Central memory CD8-positive, alpha-beta T cell (primary cell): ENCODE results near the gene REXO5.

ENCODE experiments used
- ATAC-seq: fragments of 150-1000 bp; cut with Tn5 transposase; replicated peaks from 2 replicates; pipeline ENCODE4 v1.10.0; 2022; ENCODE audit warnings: mild to moderate bottlenecking, moderate FRiP score, moderate number of reproducible peaks; ENCODE audit not compliant: poor library complexity, severe bottlenecking; ENCODE audit errors: extremely low read depth
- DNase-seq, 2 donors: peaks; one replicate each; pipeline ENCODE4 v3.0.0; 2021; ENCODE audit warnings: low spot score in 2 of 2
- H3K27ac Mint-ChIP-seq: one replicate; pipeline ENCODE4 v1.8.0; 2022; ENCODE audit warnings: low read depth, mild to moderate bottlenecking, moderate library complexity, mixed read lengths
- H3K27me3 Mint-ChIP-seq: one replicate; pipeline ENCODE4 v1.8.0; 2022; ENCODE audit warnings: mixed read lengths
- H3K36me3 Mint-ChIP-seq: one replicate; pipeline ENCODE4 v1.8.0; 2022; ENCODE audit warnings: mild to moderate bottlenecking, moderate library complexity, mixed read lengths; ENCODE audit not compliant: insufficient read depth
- H3K4me1 Mint-ChIP-seq: one replicate; pipeline ENCODE4 v1.8.0; 2022; ENCODE audit warnings: mixed read lengths
- H3K4me3 Mint-ChIP-seq: one replicate; pipeline ENCODE4 v1.8.0; 2022; ENCODE audit warnings: mild to moderate bottlenecking, moderate library complexity, mixed read lengths
- H3K9me3 Mint-ChIP-seq: one replicate; pipeline ENCODE4 v1.8.0; 2022; ENCODE audit warnings: mixed read lengths

Gene REXO5

GRCh38 chr16:20811889-20812439 lies 5.6 kb downstream of the REXO5 start:
- Mint-ChIP-seq H3K4me3 (no peak overlapping the region), H3K27ac (no peak overlapping the region), H3K9me3 (no peaks in the 10 kb centered on the region), H3K36me3 (peaks cover 4% of the 10 kb centered on the region), H3K27me3 (no peaks in the 10 kb centered on the region), H3K4me1 (peaks cover 16% of the 10 kb centered on the region)
- no peak for ATAC-seq
- no peak for DNase-seq

GRCh38 chr16:20812510-20812909 lies 6.2 kb downstream of the REXO5 start:
- H3K27ac Mint-ChIP-seq, result no peak overlapping the region
- no peak for ATAC-seq
- no peaks in the 10 kb centered on the region for H3K9me3 Mint-ChIP-seq
- DNase-seq, result no peak
- peaks cover 16% of the 10 kb centered on the region for H3K4me1 Mint-ChIP-seq
- H3K27me3 Mint-ChIP-seq, result no peaks in the 10 kb centered on the region
- no peak overlapping the region for H3K4me3 Mint-ChIP-seq
- no peaks in the 10 kb centered on the region for H3K36me3 Mint-ChIP-seq

DNA sequence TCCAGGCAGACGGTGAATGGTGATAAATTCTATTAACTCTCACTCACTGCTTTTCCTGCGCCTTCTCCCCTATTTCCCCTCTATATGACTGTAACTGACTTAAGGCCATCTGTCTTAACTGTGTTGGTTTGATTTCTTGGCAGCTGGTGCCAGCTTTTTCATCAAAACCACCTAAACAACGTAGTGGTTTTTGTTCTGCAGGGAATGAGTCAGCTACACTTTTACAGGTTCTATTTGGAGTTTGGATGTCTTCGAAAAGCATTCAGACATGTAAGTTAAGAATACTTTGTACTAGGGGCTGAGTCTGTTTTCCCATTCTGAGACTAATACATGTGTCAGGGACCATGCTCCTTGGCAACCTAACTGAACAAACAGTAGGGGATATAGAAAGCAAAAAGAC lies 8.5 kb downstream of the REXO5 start:
- no peak overlapping the region for H3K27ac Mint-ChIP-seq
- H3K4me3 Mint-ChIP-seq, result no peak overlapping the region
- ATAC-seq, result no peak
- H3K36me3 Mint-ChIP-seq, result no peaks in the 10 kb centered on the region
- H3K9me3 Mint-ChIP-seq, result no peaks in the 10 kb centered on the region
- no peak for DNase-seq
- peaks cover 10% of the 10 kb centered on the region for H3K4me1 Mint-ChIP-seq
- no peaks in the 10 kb centered on the region for H3K27me3 Mint-ChIP-seq

DNA sequence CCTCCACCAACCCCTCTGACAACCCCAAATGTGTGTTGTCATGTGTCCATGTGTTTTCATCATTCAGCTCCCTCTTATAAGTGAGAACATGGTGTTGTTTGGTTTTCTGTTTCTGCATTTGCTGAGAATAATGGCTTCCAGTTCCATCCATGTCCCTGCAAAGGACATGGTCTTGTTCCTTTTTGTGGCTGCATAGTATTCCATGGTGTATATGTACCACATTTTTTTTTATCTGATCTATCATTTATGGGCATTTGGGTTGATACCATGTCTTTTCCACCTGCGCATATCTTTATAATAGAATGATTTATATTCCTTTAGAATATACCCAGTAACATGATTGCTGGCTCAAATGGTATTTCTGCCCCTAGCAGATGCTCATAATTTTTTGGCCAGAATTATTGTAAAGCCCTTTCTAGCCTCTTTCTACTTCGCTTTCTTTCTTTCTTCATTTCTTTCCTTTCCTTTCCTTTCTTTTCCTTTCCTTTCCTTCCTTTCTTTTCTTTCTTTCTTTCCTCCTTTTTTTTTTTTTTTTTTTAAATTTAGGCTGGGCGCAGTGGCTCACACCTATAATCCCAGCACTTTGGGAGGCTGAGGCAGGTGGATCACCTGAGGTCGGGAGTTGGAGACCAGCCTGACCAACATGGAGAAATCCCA lies 12.7 kb downstream of the REXO5 start:
- DNase-seq (no peak), ATAC-seq (no peak)
- H3K36me3 Mint-ChIP-seq, result peaks cover 4% of the 10 kb centered on the region
- peaks cover 10% of the 10 kb centered on the region for H3K4me1 Mint-ChIP-seq
- peak overlapping the region; percentile 84 for H3K27ac Mint-ChIP-seq
- H3K4me3 Mint-ChIP-seq, result no peak overlapping the region
- no peaks in the 10 kb centered on the region for H3K9me3 Mint-ChIP-seq
- H3K27me3 Mint-ChIP-seq, result no peaks in the 10 kb centered on the region

- H3K36me3 Mint-ChIP-seq, result peaks cover 4% of the 10 kb centered on the region
- DNase-seq, result no peak
- H3K27me3 Mint-ChIP-seq, result no peaks in the 10 kb centered on the region
- H3K9me3 Mint-ChIP-seq, result no peaks in the 10 kb centered on the region
- no peak for ATAC-seq
- H3K4me3 Mint-ChIP-seq, result no peak overlapping the region
- no peaks in the 10 kb centered on the region for H3K4me1 Mint-ChIP-seq
- H3K27ac Mint-ChIP-seq, result no peak overlapping the region
Observed at GRCh38 chr16:20821682-20822081, 15.4 kb downstream of the REXO5 start.

DNA sequence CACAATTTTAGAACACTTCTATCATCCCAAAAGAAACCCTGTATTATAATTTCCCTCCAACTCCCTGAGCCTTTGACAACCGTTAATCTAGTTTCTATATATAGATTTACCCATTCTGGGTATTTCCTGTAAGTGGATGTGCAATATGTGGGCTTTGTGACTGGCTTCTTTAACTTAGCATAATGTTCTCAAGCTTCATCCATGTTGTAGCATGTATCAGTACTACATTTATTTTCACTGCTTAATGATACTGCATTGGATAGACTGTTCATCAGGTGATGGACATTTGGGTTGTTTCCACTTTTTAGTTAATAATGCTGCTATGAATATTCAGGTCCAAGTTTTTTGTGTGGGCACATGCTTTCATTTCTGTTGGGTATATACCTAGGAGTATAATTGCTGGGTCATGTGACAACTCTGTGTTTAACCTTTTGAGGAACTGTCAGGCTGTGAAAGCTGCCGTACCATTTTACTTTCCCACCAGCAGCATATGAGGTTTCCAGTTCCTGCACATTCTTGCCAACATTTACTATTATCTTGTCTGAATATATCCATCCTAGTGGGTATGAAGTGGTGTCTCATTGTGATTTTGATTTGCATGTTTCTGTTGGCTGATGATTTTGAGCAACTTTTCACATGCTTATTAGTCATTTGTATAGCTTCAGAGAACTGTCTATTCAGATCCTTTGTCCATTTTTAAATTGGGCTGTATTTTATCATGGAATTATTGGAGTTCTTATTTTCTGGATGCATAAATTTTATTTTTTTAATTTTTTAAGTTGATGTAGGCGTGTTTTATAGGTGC lies 16.4 kb downstream of the REXO5 start:
- H3K27ac Mint-ChIP-seq, result no peak overlapping the region
- no peaks in the 10 kb centered on the region for H3K9me3 Mint-ChIP-seq
- no peaks in the 10 kb centered on the region for H3K27me3 Mint-ChIP-seq
- H3K4me1 Mint-ChIP-seq, result no peaks in the 10 kb centered on the region
- H3K4me3 Mint-ChIP-seq, result no peak overlapping the region
- ATAC-seq (no peak), DNase-seq (no peak)
- peaks cover 4% of the 10 kb centered on the region for H3K36me3 Mint-ChIP-seq

DNA sequence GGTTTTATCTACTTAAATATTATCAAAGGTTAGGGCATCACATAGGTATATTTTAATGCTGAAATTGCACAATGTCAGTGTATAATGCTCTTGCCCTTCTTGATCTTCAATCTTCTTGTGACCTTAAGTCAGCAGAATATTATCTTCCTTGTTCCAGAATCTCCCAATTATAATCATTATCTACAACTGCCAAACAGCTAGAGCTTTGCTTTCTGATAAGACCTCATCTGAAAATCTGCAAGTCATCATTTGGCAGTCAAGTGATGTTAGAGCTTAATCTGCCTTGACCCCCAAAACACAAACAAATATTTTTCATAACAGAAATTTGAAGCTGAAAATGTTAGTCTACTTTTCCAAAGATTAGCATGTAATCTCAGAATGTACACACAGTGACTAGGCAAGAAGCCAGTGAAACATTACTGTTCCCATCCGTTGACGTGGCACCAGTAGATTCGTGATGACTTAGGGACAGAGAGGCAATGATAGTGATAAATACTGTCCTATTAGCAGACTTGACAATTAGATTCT lies 19.8 kb downstream of the REXO5 start:
- no peaks in the 10 kb centered on the region for H3K27me3 Mint-ChIP-seq
- no peaks in the 10 kb centered on the region for H3K36me3 Mint-ChIP-seq
- no peaks in the 10 kb centered on the region for H3K9me3 Mint-ChIP-seq
- ATAC-seq (no peak), DNase-seq (no peak)
- no peak overlapping the region for H3K27ac Mint-ChIP-seq
- no peak overlapping the region for H3K4me3 Mint-ChIP-seq
- H3K4me1 Mint-ChIP-seq, result no peaks in the 10 kb centered on the region

GRCh38 chr16:20829536-20829935 lies 23.2 kb downstream of the REXO5 start:
- no peaks in the 10 kb centered on the region for H3K4me1 Mint-ChIP-seq
- no peaks in the 10 kb centered on the region for H3K27me3 Mint-ChIP-seq
- no peak overlapping the region for H3K4me3 Mint-ChIP-seq
- DNase-seq (no peak), ATAC-seq (no peak)
- no peaks in the 10 kb centered on the region for H3K9me3 Mint-ChIP-seq
- no peak overlapping the region for H3K27ac Mint-ChIP-seq
- no peaks in the 10 kb centered on the region for H3K36me3 Mint-ChIP-seq

DNA sequence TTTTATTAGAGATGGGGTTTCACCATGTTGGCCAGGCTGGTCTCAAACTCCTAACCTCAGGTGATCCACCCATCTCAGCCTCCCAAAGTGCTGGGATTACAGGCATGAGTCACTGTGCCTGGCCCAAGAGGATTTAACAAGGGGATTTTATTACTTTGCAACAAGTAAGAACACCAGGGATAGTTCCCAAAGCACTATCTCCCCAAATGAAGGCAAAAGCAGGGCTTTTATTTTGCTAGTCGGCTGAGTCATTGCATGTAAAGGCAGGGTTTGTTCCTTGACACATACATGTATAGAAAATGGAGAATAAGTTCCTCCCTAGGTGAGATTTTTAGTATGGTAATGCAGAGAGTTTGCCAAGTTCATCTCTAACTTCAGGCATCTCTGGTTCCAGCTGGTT lies 24.0 kb downstream of the REXO5 start:
- Mint-ChIP-seq H3K36me3 (no peaks in the 10 kb centered on the region), H3K4me3 (no peak overlapping the region), H3K27ac (no peak overlapping the region), H3K9me3 (no peaks in the 10 kb centered on the region), H3K27me3 (no peaks in the 10 kb centered on the region), H3K4me1 (no peaks in the 10 kb centered on the region)
- no peak for DNase-seq
- ATAC-seq, result no peak

DNA sequence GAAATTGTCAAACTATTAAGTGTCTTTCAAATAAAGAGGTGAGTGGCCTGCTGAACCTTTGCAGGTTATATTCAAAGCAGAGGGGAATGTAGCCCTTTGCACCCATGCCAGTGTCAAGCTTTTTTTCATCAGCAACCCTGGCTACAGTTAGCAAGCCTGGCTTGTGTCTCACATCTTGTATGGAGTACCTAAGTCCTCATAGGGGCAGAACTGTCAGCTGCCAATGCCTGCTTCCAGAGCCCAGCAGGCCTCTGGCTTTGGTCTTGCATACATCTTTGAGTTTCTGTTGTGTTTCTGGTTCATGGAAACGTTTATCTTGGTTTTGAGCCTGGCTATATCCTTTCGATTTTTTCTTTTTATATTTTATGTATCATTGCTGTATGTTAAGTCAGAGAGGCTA lies 26.8 kb downstream of the REXO5 start:
- ATAC-seq (no peak), DNase-seq (no peak)
- Mint-ChIP-seq H3K27ac (no peak overlapping the region), H3K36me3 (no peaks in the 10 kb centered on the region), H3K4me3 (no peak overlapping the region), H3K9me3 (no peaks in the 10 kb centered on the region), H3K4me1 (no peaks in the 10 kb centered on the region), H3K27me3 (no peaks in the 10 kb centered on the region)

DNA sequence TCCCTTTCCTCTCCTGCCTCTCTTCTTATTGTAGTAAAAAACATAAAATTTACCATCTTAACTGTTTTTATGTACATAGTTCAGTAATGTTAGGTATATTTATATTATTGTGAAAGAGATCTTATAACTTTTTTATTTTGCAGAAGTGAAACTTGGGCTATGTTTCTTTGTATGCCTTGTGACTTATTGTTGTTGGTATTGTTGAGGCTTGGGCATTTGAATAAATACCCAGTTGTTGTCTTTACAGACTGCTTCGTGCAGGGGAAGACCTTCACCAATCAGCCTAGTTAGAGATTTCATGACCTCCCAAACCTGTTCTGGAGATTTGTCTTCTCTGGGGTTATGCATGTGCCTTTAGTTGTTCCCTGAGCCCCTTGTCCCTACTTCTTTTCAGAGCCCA lies 31.9 kb downstream of the REXO5 start:
- H3K36me3 Mint-ChIP-seq, result peaks cover 4% of the 10 kb centered on the region
- ATAC-seq, result no peak

DNA sequence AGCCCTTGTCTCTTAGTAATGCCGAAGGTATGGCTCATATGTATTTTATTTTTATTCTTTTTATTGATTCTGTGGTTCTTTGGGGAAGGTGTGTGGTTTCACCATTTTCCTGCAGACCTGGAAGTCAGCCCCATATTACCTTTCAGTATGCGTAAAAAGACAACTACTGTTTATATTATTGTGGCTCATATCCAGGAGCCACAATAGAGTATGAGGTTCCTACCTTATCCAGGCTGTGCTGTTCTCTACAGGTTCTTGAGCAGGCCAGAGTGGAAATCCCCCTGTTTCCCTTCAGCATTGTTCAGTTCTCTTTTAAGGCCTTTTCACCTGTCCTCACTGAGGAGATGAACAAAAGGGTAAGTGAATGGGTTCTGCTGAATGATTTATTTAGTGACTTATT lies 33.2 kb downstream of the REXO5 start:
- no peak overlapping the region for H3K27ac Mint-ChIP-seq
- DNase-seq, result no peak
- ATAC-seq, result no peak
- no peak overlapping the region for H3K4me3 Mint-ChIP-seq
- H3K9me3 Mint-ChIP-seq, result no peaks in the 10 kb centered on the region
- H3K36me3 Mint-ChIP-seq, result peaks cover 5% of the 10 kb centered on the region
- no peaks in the 10 kb centered on the region for H3K27me3 Mint-ChIP-seq
- H3K4me1 Mint-ChIP-seq, result peaks cover 9% of the 10 kb centered on the region

More for the DNA sequence above, 31.9 kb downstream of the REXO5 start:
- no peaks in the 10 kb centered on the region for H3K27me3 Mint-ChIP-seq
- H3K4me1 Mint-ChIP-seq, result no peaks in the 10 kb centered on the region
- H3K27ac Mint-ChIP-seq, result no peak overlapping the region
- H3K4me3 Mint-ChIP-seq, result no peak overlapping the region
- no peak for DNase-seq
- H3K9me3 Mint-ChIP-seq, result no peaks in the 10 kb centered on the region

- Mint-ChIP-seq H3K4me1 (peaks cover 22% of the 10 kb centered on the region), H3K4me3 (peak overlapping the region; percentile 59), H3K27me3 (no peaks in the 10 kb centered on the region), H3K27ac (peak overlapping the region; percentile 90), H3K9me3 (no peaks in the 10 kb centered on the region), H3K36me3 (peaks cover 6% of the 10 kb centered on the region)
- DNase-seq (no peak), ATAC-seq (peak; percentile 71)
Observed at GRCh38 chr16:20844054-20844453, 37.7 kb downstream of the REXO5 start.
